ENCODE measurements around the gene OTOG. TPM values are rescaled to one million over a fixed set of nuclear protein-coding genes. Genes with fewer than 3 reads are reported as not detected.

Gene OTOG
- total and polyA plus RNA-seq, 2 experiments from 2014 or later, result not detected

GRCh38 chr11:17649261-17649660 is 102.2 kb downstream of the OTOG start:
- H3K9ac ChIP-seq, result no peak overlapping the region
- no peaks in the 10 kb centered on the region for H3K9me2 ChIP-seq (ENCODE audit: insufficient read depth)
- H3K79me2 ChIP-seq (ENCODE audit: insufficient read depth), result no peaks in the 10 kb centered on the region
- H4K20me1 ChIP-seq (ENCODE audit: insufficient read depth), result no peaks in the 10 kb centered on the region
- H3K4me1 ChIP-seq (ENCODE audit: insufficient read depth), result no peaks in the 10 kb centered on the region
- H3K27ac ChIP-seq, result no peak overlapping the region
- WGBS, 2 experiments (ENCODE audit: low coverage in 1 of 2, low lambda C conversion rate in 2 of 2, missing lambda C conversion rate in 2 of 2), result 30 to 44% methylated on average over 6 of the region's 6 CpGs
- no peak for TF ChIP-seq EZH2phosphoT487 (IDR thresholded peaks at IDR 0.05; ENCODE audit: insufficient read depth, low read depth)
- TF ChIP-seq EZH2 (IDR thresholded peaks at IDR 0.05; ENCODE audit: insufficient read depth, poor library complexity, severe bottlenecking), result no peak
- H3K27me3 ChIP-seq (replicated peaks; ENCODE audit: insufficient read depth), result 0 out of 2 replicates have a peak, but pooled peaks cover 6% of the 10 kb centered on the region
- no peaks in the 10 kb centered on the region for H3K36me3 ChIP-seq (ENCODE audit: low read depth)
- no peaks in the 10 kb centered on the region for H3K9me3 ChIP-seq (ENCODE audit: low read depth)
- no peaks in the 10 kb centered on the region for H3F3A ChIP-seq (ENCODE audit: insufficient read depth)
- DNase-seq, result no peak
- no peak overlapping the region for H2AFZ ChIP-seq
- no peak overlapping the region for H3K4me3 ChIP-seq
- no peak overlapping the region for H3K4me2 ChIP-seq (ENCODE audit: unreplicated experiment)
- in situ Hi-C loops (cut with MboI), result no loop called here

DNA sequence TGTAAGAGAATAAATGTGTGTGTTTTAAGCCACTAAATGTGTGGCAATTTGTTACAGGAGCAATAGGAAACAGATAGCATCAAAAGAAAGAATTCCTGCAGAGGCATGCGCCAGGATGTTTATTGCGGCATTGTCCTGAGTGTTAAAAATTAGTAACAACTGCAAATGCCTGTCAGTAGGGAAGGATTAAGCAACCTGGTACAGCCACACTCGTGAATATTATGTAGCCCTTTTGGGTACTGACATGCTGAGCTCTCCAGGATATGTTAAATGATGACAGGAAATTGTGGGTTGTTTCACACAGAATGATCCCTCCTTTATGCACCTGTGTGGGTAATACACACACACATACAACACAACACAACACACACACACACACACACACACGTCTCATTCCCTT is 102.6 kb downstream of the OTOG start:
- in situ Hi-C loops (cut with MboI), result no loop called here
- Histone ChIP-seq H3K36me3 (ENCODE audit: low read depth) (no peaks in the 10 kb centered on the region), H2AFZ (no peak overlapping the region), H3K27me3 (replicated peaks; ENCODE audit: insufficient read depth) (0 out of 2 replicates have a peak, but pooled peaks cover 6% of the 10 kb centered on the region), H3K9ac (no peak overlapping the region), H3K4me3 (no peak overlapping the region), H3K9me2 (ENCODE audit: insufficient read depth) (no peaks in the 10 kb centered on the region), H3K79me2 (ENCODE audit: insufficient read depth) (no peaks in the 10 kb centered on the region), H3K4me2 (ENCODE audit: unreplicated experiment) (no peak overlapping the region), H3F3A (ENCODE audit: insufficient read depth) (no peaks in the 10 kb centered on the region), H3K4me1 (ENCODE audit: insufficient read depth) (no peaks in the 10 kb centered on the region), H3K27ac (no peak overlapping the region), H4K20me1 (ENCODE audit: insufficient read depth) (no peaks in the 10 kb centered on the region), H3K9me3 (ENCODE audit: low read depth) (no peaks in the 10 kb centered on the region)
- no peak for DNase-seq
- WGBS, 2 experiments (ENCODE audit: low coverage in 1 of 2, low lambda C conversion rate in 2 of 2, missing lambda C conversion rate in 2 of 2), result 33 to 38% methylated on average over 4 of the region's 4 CpGs
- TF ChIP-seq EZH2 (IDR thresholded peaks at IDR 0.05; ENCODE audit: insufficient read depth, poor library complexity, severe bottlenecking) (no peak), EZH2phosphoT487 (IDR thresholded peaks at IDR 0.05; ENCODE audit: insufficient read depth, low read depth) (no peak)

DNA sequence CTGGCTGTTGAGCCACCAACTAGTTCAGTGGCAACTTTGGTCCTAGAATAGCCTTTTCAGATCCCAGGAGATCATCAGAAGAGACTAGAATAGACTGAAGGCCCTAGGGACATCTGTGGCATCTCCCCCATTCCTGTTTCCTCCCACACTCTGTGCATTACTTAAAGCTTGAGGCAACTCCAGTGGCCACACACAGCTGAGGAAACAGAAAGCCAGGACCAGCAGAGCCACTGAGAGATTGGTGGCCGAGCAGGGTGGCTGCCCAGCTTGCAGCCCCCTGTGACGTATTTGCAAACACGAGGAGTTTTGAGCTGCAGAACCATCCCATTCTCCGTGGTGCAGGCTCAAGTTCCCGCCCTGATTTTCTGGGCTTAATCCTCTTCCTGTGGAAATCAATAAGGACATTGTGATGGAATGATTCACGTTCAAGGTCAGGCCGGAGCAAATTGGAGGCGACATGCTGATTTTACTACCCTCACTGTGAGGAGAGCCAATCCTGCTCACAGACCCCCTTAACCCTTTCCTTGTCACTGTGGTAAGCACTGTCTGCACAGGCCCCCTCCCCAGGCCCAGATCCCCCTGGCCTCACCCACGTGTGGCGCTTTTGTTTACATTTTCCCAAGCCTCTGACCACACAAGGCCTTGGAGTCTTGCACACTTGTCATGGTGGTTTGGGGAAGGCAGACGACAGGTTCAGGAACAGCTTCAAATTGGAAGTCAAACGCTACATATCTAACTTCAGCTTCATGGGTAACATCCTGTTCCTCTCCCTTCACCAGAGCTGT is 103.3 kb downstream of the OTOG start:
- Histone ChIP-seq H3K9me3 (ENCODE audit: low read depth) (no peaks in the 10 kb centered on the region), H3K4me3 (no peak overlapping the region), H3F3A (ENCODE audit: insufficient read depth) (no peaks in the 10 kb centered on the region), H3K4me1 (ENCODE audit: insufficient read depth) (no peaks in the 10 kb centered on the region), H2AFZ (no peak overlapping the region), H3K9me2 (ENCODE audit: insufficient read depth) (no peaks in the 10 kb centered on the region), H3K27me3 (replicated peaks; ENCODE audit: insufficient read depth) (0 out of 2 replicates have a peak, but pooled peaks cover 6% of the 10 kb centered on the region), H3K36me3 (ENCODE audit: low read depth) (no peaks in the 10 kb centered on the region), H3K4me2 (ENCODE audit: unreplicated experiment) (no peak overlapping the region), H3K9ac (no peak overlapping the region), H4K20me1 (ENCODE audit: insufficient read depth) (no peaks in the 10 kb centered on the region), H3K27ac (no peak overlapping the region), H3K79me2 (ENCODE audit: insufficient read depth) (no peaks in the 10 kb centered on the region)
- no peak for TF ChIP-seq EZH2phosphoT487 (IDR thresholded peaks at IDR 0.05; ENCODE audit: insufficient read depth, low read depth)
- no peak for TF ChIP-seq EZH2 (IDR thresholded peaks at IDR 0.05; ENCODE audit: insufficient read depth, poor library complexity, severe bottlenecking)
- in situ Hi-C loops (cut with MboI), result no loop called here
- DNase-seq, result no peak
- WGBS, 2 experiments (ENCODE audit: low coverage in 1 of 2, low lambda C conversion rate in 2 of 2, missing lambda C conversion rate in 2 of 2), result 13 to 15% methylated on average over 12 of the region's 12 CpGs

- Histone ChIP-seq H3K9me2 (ENCODE audit: insufficient read depth) (no peaks in the 10 kb centered on the region), H3K9me3 (ENCODE audit: low read depth) (no peaks in the 10 kb centered on the region), H3K27ac (no peak overlapping the region), H3K27me3 (replicated peaks; ENCODE audit: insufficient read depth) (0 out of 2 replicates have a peak, but pooled peaks cover 6% of the 10 kb centered on the region), H3K79me2 (ENCODE audit: insufficient read depth) (no peaks in the 10 kb centered on the region), H3K9ac (no peak overlapping the region), H4K20me1 (ENCODE audit: insufficient read depth) (no peaks in the 10 kb centered on the region), H3F3A (ENCODE audit: insufficient read depth) (no peaks in the 10 kb centered on the region), H2AFZ (no peak overlapping the region), H3K36me3 (ENCODE audit: low read depth) (no peaks in the 10 kb centered on the region), H3K4me3 (no peak overlapping the region), H3K4me1 (ENCODE audit: insufficient read depth) (no peaks in the 10 kb centered on the region), H3K4me2 (ENCODE audit: unreplicated experiment) (no peak overlapping the region)
- 21 to 28% methylated on average over 6 of the region's 6 CpGs for WGBS, 2 experiments (ENCODE audit: low coverage in 1 of 2, low lambda C conversion rate in 2 of 2, missing lambda C conversion rate in 2 of 2)
- TF ChIP-seq EZH2phosphoT487 (IDR thresholded peaks at IDR 0.05; ENCODE audit: insufficient read depth, low read depth), result no peak
- TF ChIP-seq EZH2 (IDR thresholded peaks at IDR 0.05; ENCODE audit: insufficient read depth, poor library complexity, severe bottlenecking), result no peak
- in situ Hi-C loops (cut with MboI), result no loop called here
- DNase-seq, result no peak
Observed at GRCh38 chr11:17651061-17651460, 104.0 kb downstream of the OTOG start.

All from GM23248 (cell line).